Liver (tissue), 9 donors: ENCODE data around the gene CDC42EP2. TPM values are rescaled to one million over a fixed set of nuclear protein-coding genes. Genes with fewer than 3 reads are reported as not detected.

Source experiments
- DNase-seq: peaks from one replicate; pipeline ENCODE4 v3.0.0-alpha.2; 2017; ENCODE audit warnings: low spot score
- H3K27ac ChIP-seq, 2 donors: one replicate each; pipeline ENCODE4 v1.7.0; 2013; ENCODE audit warnings: inconsistent platforms in 2 of 2, low read length in 2 of 2, control low read depth in 1 of 2, low read depth in 1 of 2, mild to moderate bottlenecking in 1 of 2
- H3K27me3 ChIP-seq, 4 donors: one replicate each; pipeline versions ENCODE4 v1.6.1 to v1.7.0; 2013; ENCODE audit warnings: low read length in 3 of 4, inconsistent platforms in 1 of 4, mild to moderate bottlenecking in 1 of 4, moderate library complexity in 1 of 4; ENCODE audit not compliant: control insufficient read depth in 4 of 4, insufficient read depth in 4 of 4
- H3K36me3 ChIP-seq, 4 donors: one replicate each; pipeline versions ENCODE4 v1.6.1 to v1.7.0; 2013; ENCODE audit warnings: low read length in 3 of 4, mild to moderate bottlenecking in 3 of 4, low read depth in 1 of 4, moderate library complexity in 1 of 4; ENCODE audit not compliant: control insufficient read depth in 4 of 4, insufficient read depth in 3 of 4
- H3K4me1 ChIP-seq, 4 donors: one replicate each; pipeline versions ENCODE4 v1.6.1 to v1.7.0; 2013; ENCODE audit warnings: low read length in 3 of 4, mild to moderate bottlenecking in 3 of 4, moderate library complexity in 1 of 4; ENCODE audit not compliant: control insufficient read depth in 4 of 4, insufficient read depth in 4 of 4
- H3K4me3 ChIP-seq, 3 donors: one replicate each; pipeline versions ENCODE4 v1.6.1 to v1.7.0; 2013; ENCODE audit warnings: low read length in 3 of 3, control low read depth in 1 of 3, low read depth in 1 of 3, mild to moderate bottlenecking in 1 of 3
- H3K9ac ChIP-seq, 2 donors: one replicate each; pipeline ENCODE4 v1.7.0; 2013; ENCODE audit warnings: low read length in 2 of 2, mild to moderate bottlenecking in 2 of 2, moderate library complexity in 2 of 2, control low read depth in 1 of 2, low read depth in 1 of 2
- H3K9me3 ChIP-seq, 4 donors: one replicate each; pipeline versions ENCODE4 v1.6.1 to v1.7.0; 2013; ENCODE audit warnings: low read length in 3 of 4; ENCODE audit not compliant: control insufficient read depth in 4 of 4
- ATF3 ChIP-seq: IDR thresholded peaks from 2 replicates; pipeline ENCODE4 v1.6.1; 2016; ENCODE audit warnings: antibody characterized with exemption
- CTCF ChIP-seq: fragments of 150-350 bp; IDR thresholded peaks from 2 replicates; pipeline ENCODE4 v1.5.1; 2017; ENCODE audit warnings: improper control_type of control experiment, low read depth, low read length; ENCODE audit not compliant: missing input control
- EGR1 ChIP-seq, 2 donors: IDR thresholded peaks; 2 replicates each; pipeline ENCODE4 v1.6.1; 2016 to 2018; ENCODE audit warnings: antibody characterized with exemption in 2 of 2, low read depth in 2 of 2
- FOXA1 ChIP-seq: IDR thresholded peaks from 2 replicates; pipeline ENCODE4 v1.6.1; 2016; ENCODE audit warnings: antibody characterized with exemption
- FOXA2 ChIP-seq: IDR thresholded peaks from 2 replicates; pipeline ENCODE4 v1.6.1; 2016; ENCODE audit warnings: antibody characterized with exemption
- GABPA ChIP-seq, 2 donors: IDR thresholded peaks in 1 of 2; conservative IDR thresholded peaks in 1 of 2; 2 replicates each; pipeline ENCODE4 v1.6.1; 2016; ENCODE audit warnings: antibody characterized with exemption in 2 of 2, mild to moderate bottlenecking in 1 of 2, moderate library complexity in 1 of 2
- HNF4A ChIP-seq, 2 donors: conservative IDR thresholded peaks; 2 replicates each; pipeline ENCODE4 v1.6.1; 2016; ENCODE audit warnings: antibody characterized with exemption in 2 of 2, mild to moderate bottlenecking in 2 of 2
- MAX ChIP-seq: IDR thresholded peaks from 2 replicates; pipeline ENCODE4 v1.6.1; 2016; ENCODE audit warnings: antibody characterized with exemption
- NR2F2 ChIP-seq: IDR thresholded peaks from 2 replicates; pipeline ENCODE4 v1.6.1; 2016; ENCODE audit warnings: antibody characterized with exemption
- RAD21 ChIP-seq, 2 donors: IDR thresholded peaks; 2 replicates each; pipeline ENCODE4 v1.6.1; 2016; ENCODE audit warnings: antibody characterized with exemption in 2 of 2, mild to moderate bottlenecking in 2 of 2
- REST ChIP-seq: IDR thresholded peaks from 2 replicates; pipeline ENCODE4 v1.6.1; 2016; ENCODE audit warnings: antibody characterized with exemption, mild to moderate bottlenecking
- RXRA ChIP-seq, 2 donors: IDR thresholded peaks; 2 replicates each; pipeline ENCODE4 v1.6.1; 2017 to 2018; ENCODE audit warnings: antibody characterized with exemption in 2 of 2, mild to moderate bottlenecking in 1 of 2
- TAF1 ChIP-seq: conservative IDR thresholded peaks from 2 replicates; pipeline ENCODE4 v1.6.1; 2016; ENCODE audit warnings: antibody characterized with exemption, mild to moderate bottlenecking
- ZBTB33 ChIP-seq: IDR thresholded peaks from 2 replicates; pipeline ENCODE4 v1.6.1; 2016; ENCODE audit warnings: antibody characterized with exemption
- WGBS: extraction: QIAGEN DNeasy Blood & Tissue Kit; methylation state at CpG from one replicate; pipeline ENCODE4 v1.1.7; 2013; 5-methylcytosine and 5-hydroxymethylcytosine counted together
- polyA plus RNA-seq, 2 donors: library from polyadenylated mRNA; stranded (reverse) in 1 of 2; unstranded in 1 of 2; fragments of 200-250 nt in 1 of 2; fragments of >200 nt in 1 of 2; fragmentation: Nextera tagmentation in 1 of 2; extraction: Ambion mirVana in 1 of 2; gene quantifications; one replicate each; pipeline versions ENCODE4 v1.2.1 to v1.2.3, GENCODE V29; 2013 to 2015
- total RNA-seq, 2 donors: library from RNA; depleted of rRNA; stranded (reverse); fragments of >200 nt; gene quantifications; one replicate each; pipeline ENCODE4 v1.2.3, GENCODE V29; 2014
- donor health status: healthy.
- donor health status: healthy.
- donor health status: healthy.
- donor health status: healthy.
- donor health status: healthy.

The CDC42EP2 gene
- total and polyA plus RNA-seq, 4 donors = 1.8 to 3.4 (median 1.9) TPM

- TF ChIP-seq REST = no peak
- TF ChIP-seq TAF1 = no peak
These were observed 6.4 kb downstream of the CDC42EP2 start (continued) for GRCh38 chr11:65321076-65321475.

GRCh38 chr11:65321828-65322485 lies 7.3 kb downstream of the CDC42EP2 start:
- no peaks in the 10 kb centered on the region for H3K27me3 ChIP-seq
- H3K4me3 ChIP-seq = no peak overlapping the region
- no peak for TF ChIP-seq RXRA (IDR thresholded peaks at IDR 0.05)
- no peak for TF ChIP-seq TAF1
- no peak for TF ChIP-seq GABPA (IDR thresholded peaks at IDR 0.05 in 1 of 2, conservative IDR thresholded peaks at IDR 0.05 in 1 of 2)
- no peak for TF ChIP-seq RAD21 (IDR thresholded peaks at IDR 0.05)
- TF ChIP-seq ATF3 = no peak
- TF ChIP-seq FOXA2 = no peak
- TF ChIP-seq NR2F2 = no peak
- no peak for TF ChIP-seq EGR1 (IDR thresholded peaks at IDR 0.05; ENCODE audit: low read depth in 2 of 2)
- no peak for TF ChIP-seq MAX
- 82% methylated on average over 13 of the region's 13 CpGs for WGBS
- no peak overlapping the region for H3K9ac ChIP-seq
- H3K36me3 ChIP-seq = peaks cover 0 to 5% (median 1%) of the 10 kb centered on the region in 4 donors
- no peak for DNase-seq
- H3K27ac ChIP-seq = no peak overlapping the region
- peaks cover 0 to 19% (median 8%) of the 10 kb centered on the region in 4 donors for H3K4me1 ChIP-seq
- no peaks in the 10 kb centered on the region for H3K9me3 ChIP-seq

- H3K4me3 ChIP-seq = no peak overlapping the region
- H3K36me3 ChIP-seq = peaks cover 0 to 5% (median 1%) of the 10 kb centered on the region in 4 donors
- no peak overlapping the region for H3K9ac ChIP-seq
- H3K9me3 ChIP-seq = no peaks in the 10 kb centered on the region
- peaks cover 0 to 18% (median 7%) of the 10 kb centered on the region in 4 donors for H3K4me1 ChIP-seq
- H3K27ac ChIP-seq = no peak overlapping the region
- 70% methylated on average over 12 of the region's 12 CpGs for WGBS
- no peak for DNase-seq
- no peaks in the 10 kb centered on the region for H3K27me3 ChIP-seq
- no peak for TF ChIP-seq RAD21 (IDR thresholded peaks at IDR 0.05)
These were observed 9.1 kb downstream of the CDC42EP2 start for GRCh38 chr11:65323813-65324212.

- 85% methylated on average over 4 of the region's 4 CpGs for WGBS
- peaks cover 0 to 8% (median 7%) of the 10 kb centered on the region in 4 donors for H3K4me1 ChIP-seq
- no peak overlapping the region for H3K4me3 ChIP-seq
- no peak for DNase-seq
- no peaks in the 10 kb centered on the region for H3K27me3 ChIP-seq
- H3K9me3 ChIP-seq = no peaks in the 10 kb centered on the region
- H3K36me3 ChIP-seq = peaks cover 0 to 5% (median 1%) of the 10 kb centered on the region in 4 donors
- no peak overlapping the region for H3K27ac ChIP-seq
- no peak overlapping the region for H3K9ac ChIP-seq
- no peak for TF ChIP-seq RXRA (IDR thresholded peaks at IDR 0.05)
- no peak for TF ChIP-seq CTCF
- no peak for TF ChIP-seq ATF3
- no peak for TF ChIP-seq HNF4A (conservative IDR thresholded peaks at IDR 0.05)
- TF ChIP-seq EGR1 (IDR thresholded peaks at IDR 0.05; ENCODE audit: low read depth in 2 of 2) = no peak
- no peak for TF ChIP-seq ZBTB33
- no peak for TF ChIP-seq GABPA (IDR thresholded peaks at IDR 0.05 in 1 of 2, conservative IDR thresholded peaks at IDR 0.05 in 1 of 2)
- no peak for TF ChIP-seq FOXA1
- no peak for TF ChIP-seq NR2F2
These were observed 10.8 kb downstream of the CDC42EP2 start for GRCh38 chr11:65325435-65325834.
